Chondrocyte (in vitro differentiated cells): ENCODE results near the gene LRRC2. TPM values are rescaled to one million over a fixed set of nuclear protein-coding genes. Genes with fewer than 3 reads are reported as not detected.

ENCODE experiments used
- DNase-seq: peaks from one replicate; pipeline ENCODE4 v3.0.0; 2021; ENCODE audit warnings: mixed read lengths, low spot score
- H3K27ac Mint-ChIP-seq: one replicate; pipeline ENCODE4 v1.8.0; 2021; ENCODE audit warnings: mild to moderate bottlenecking, moderate library complexity, mixed read lengths; ENCODE audit not compliant: unreplicated experiment
- H3K27me3 Mint-ChIP-seq: 2 replicates; pipeline ENCODE4 v1.8.0; 2021; ENCODE audit warnings: low read depth, mixed read lengths
- H3K36me3 Mint-ChIP-seq: 2 replicates; pipeline ENCODE4 v1.8.0; 2021; ENCODE audit warnings: low read depth, mixed read lengths
- H3K4me1 Mint-ChIP-seq: 2 replicates; pipeline ENCODE4 v1.8.0; 2021; ENCODE audit warnings: low read depth, mild to moderate bottlenecking, mixed read lengths
- H3K4me3 Mint-ChIP-seq: one replicate; pipeline ENCODE4 v1.8.0; 2021; ENCODE audit warnings: mild to moderate bottlenecking, moderate library complexity, mixed read lengths; ENCODE audit not compliant: unreplicated experiment
- H3K9me3 Mint-ChIP-seq: 2 replicates; pipeline ENCODE4 v1.8.0; 2021; ENCODE audit warnings: low read depth, mixed read lengths
- total RNA-seq: library from RNA; stranded (reverse); gene quantifications from 3 replicates; pipeline ENCODE4 v1.2.1, GENCODE V29; 2021
- TF ChIP-seq, protein P1 (sequence below): fragments of 200-600 bp; sonication (generic); IDR thresholded peaks from 2 replicates; pipeline ENCODE4 v1.5.0; 2021; ENCODE audit warnings: antibody characterized with exemption, mild to moderate bottlenecking, moderate library complexity

Gene LRRC2
- total RNA-seq, 1 donor from 2014 or later = 1.9 TPM

DNA sequence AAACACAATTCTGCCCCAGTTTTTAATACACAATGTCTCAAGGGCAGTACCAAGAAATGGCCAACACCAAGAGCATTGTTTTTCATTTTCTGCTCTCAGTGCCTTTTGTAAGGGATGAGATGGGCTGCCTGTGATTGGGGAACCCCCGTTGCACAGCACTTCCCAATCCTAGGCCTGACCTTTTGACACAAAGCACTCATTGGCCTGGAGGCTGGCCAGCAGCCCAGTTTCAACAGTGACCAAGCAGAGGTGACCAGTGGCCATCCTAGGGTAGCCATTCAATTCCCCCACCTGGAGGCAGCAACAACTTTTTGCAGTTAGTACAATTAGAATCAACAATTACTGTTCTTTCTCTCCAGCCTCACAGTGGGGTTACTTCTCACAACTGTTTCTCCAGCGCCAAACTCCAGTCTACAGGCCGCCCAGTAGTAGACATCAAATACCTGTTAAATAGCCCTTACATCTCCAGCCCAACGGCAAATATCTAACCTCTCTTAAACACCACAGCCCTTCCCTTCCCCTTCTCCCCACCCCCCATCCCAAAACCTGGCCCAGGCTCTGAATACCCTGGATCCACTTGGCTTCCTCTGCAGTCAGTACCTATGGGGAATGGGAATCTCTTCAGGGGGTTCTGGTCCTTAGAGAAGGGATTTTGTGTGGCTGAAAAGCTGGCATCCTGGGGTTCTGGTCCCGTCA lies 8.9 kb upstream of the LRRC2 start:
- Mint-ChIP-seq H3K9me3 (peaks cover 3% of the 10 kb centered on the region), H3K4me1 (peaks cover 2% of the 10 kb centered on the region), H3K4me3 (no peak overlapping the region), H3K27ac (no peak overlapping the region), H3K27me3 (peaks cover 50% of the 10 kb centered on the region), H3K36me3 (peaks cover 1% of the 10 kb centered on the region)
- TF ChIP-seq, protein P1, sequence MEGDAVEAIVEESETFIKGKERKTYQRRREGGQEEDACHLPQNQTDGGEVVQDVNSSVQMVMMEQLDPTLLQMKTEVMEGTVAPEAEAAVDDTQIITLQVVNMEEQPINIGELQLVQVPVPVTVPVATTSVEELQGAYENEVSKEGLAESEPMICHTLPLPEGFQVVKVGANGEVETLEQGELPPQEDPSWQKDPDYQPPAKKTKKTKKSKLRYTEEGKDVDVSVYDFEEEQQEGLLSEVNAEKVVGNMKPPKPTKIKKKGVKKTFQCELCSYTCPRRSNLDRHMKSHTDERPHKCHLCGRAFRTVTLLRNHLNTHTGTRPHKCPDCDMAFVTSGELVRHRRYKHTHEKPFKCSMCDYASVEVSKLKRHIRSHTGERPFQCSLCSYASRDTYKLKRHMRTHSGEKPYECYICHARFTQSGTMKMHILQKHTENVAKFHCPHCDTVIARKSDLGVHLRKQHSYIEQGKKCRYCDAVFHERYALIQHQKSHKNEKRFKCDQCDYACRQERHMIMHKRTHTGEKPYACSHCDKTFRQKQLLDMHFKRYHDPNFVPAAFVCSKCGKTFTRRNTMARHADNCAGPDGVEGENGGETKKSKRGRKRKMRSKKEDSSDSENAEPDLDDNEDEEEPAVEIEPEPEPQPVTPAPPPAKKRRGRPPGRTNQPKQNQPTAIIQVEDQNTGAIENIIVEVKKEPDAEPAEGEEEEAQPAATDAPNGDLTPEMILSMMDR = no peak
- no peak for DNase-seq

DNA sequence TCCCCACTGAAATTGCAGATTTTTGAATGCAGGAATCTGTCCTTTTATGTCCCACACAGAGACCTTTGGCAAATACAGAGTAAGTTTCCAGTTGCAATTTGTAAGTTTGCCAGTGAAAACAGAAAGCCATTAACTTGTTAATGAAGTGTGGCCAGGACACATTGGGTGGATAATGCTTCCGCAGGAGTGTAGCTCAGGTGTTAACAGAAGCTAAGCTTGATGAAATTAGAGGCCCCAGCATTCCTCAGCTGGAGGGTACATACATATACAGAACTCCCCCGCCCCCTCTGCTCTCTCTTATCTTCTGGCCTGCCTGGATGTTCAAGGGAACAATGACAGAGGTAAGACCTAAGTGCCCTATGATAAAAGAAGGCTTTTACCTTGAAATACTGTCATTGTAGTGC lies 8.1 kb upstream of the LRRC2 start:
- no peak for DNase-seq
- Mint-ChIP-seq H3K36me3 (peaks cover 5% of the 10 kb centered on the region), H3K27me3 (peaks cover 43% of the 10 kb centered on the region), H3K4me1 (peaks cover 2% of the 10 kb centered on the region), H3K27ac (no peak overlapping the region), H3K4me3 (no peak overlapping the region), H3K9me3 (peaks cover 9% of the 10 kb centered on the region)
- TF ChIP-seq, protein P1 = no peak

DNA sequence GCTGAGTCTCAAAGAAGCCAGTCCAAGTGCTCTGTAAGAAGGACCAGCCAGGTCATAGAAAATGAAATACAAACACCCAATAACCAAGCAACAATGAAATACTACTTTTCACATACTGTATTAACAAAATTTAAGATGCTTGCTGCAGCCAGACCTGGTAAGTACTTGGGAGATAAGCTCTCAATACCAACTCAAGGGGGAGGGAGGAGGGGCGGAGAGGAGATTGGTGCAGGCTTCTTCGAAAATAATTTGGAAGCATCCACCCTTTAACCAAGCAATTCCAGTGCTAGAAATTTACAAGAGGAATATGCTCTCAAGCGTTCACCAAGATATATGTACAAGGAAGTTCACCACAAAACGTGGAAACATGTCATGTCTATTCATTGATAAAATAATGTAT lies 7.6 kb upstream of the LRRC2 start:
- TF ChIP-seq, protein P1 = no peak
- peaks cover 12% of the 10 kb centered on the region for H3K9me3 Mint-ChIP-seq
- peaks cover 38% of the 10 kb centered on the region for H3K27me3 Mint-ChIP-seq
- no peak overlapping the region for H3K27ac Mint-ChIP-seq
- H3K4me3 Mint-ChIP-seq = no peak overlapping the region
- peaks cover 4% of the 10 kb centered on the region for H3K36me3 Mint-ChIP-seq
- no peak for DNase-seq
- peaks cover 2% of the 10 kb centered on the region for H3K4me1 Mint-ChIP-seq

DNA sequence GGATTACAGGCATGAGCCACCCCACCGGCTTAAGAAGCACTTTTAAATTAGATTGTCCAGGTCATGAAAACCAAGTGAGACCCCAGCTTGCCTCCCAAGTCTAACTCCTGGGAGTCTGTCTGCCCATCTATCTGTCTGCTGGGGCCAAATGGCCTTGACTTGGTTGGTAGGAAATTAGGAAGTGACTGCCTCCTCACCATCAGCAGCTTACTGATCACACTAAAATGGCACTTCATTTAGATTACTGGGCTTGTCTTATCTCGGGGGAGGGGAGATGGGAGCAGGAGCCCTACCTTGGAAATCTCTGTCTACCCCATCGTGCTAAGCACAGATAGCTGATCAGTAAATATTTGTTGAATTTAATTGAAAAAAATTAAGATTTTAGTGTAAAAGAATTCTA lies 5.6 kb upstream of the LRRC2 start:
- H3K4me3 Mint-ChIP-seq = no peak overlapping the region
- TF ChIP-seq, protein P1 = no peak
- peaks cover 4% of the 10 kb centered on the region for H3K36me3 Mint-ChIP-seq
- peaks cover 28% of the 10 kb centered on the region for H3K27me3 Mint-ChIP-seq
- no peak for DNase-seq
- H3K27ac Mint-ChIP-seq = no peak overlapping the region
- peaks cover 12% of the 10 kb centered on the region for H3K9me3 Mint-ChIP-seq
- H3K4me1 Mint-ChIP-seq = peaks cover 2% of the 10 kb centered on the region

DNA sequence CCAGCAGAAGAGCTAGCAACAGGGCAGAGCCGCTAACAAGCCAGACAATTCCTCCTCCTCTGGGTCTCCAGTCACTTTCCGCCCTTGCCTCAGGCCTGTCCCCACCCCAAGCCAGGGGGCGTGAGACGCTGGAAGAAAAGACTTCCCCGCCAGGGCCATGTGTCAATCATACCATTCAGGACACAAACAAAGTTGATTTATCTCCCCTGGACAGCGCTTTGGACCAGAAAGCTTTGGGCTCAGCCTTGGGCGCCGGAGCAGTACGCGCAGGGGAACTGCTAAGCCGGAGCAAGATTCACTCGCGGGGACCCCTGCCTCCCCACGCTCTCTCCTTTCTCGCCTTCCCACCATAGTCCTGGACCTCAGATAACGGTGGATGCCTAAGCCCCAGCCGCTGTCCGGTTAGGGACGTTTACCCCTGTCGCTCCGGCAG lies 479 bp downstream of the LRRC2 start:
- TF ChIP-seq, protein P1 = peak; percentile 33
- H3K4me3 Mint-ChIP-seq = peak overlapping the region; percentile 75
- no peak for DNase-seq
- H3K27me3 Mint-ChIP-seq = peaks cover 2% of the 10 kb centered on the region
- H3K27ac Mint-ChIP-seq = peak overlapping the region; percentile 70
- peaks cover 16% of the 10 kb centered on the region for H3K9me3 Mint-ChIP-seq
- peaks cover 21% of the 10 kb centered on the region for H3K4me1 Mint-ChIP-seq
- peaks cover 4% of the 10 kb centered on the region for H3K36me3 Mint-ChIP-seq
